Erythroblast (primary cell): ENCODE data around the gene GTF2F2.

Source experiments
- GATA1 ChIP-seq: IDR thresholded peaks from 2 replicates; pipeline ENCODE4 v1.6.1; 2011; ENCODE audit warnings: low read depth, mild to moderate bottlenecking, control low read depth, low read length, moderate library complexity
- POLR2A ChIP-seq: IDR thresholded peaks from 2 replicates; pipeline ENCODE4 v1.6.1; 2011; ENCODE audit warnings: mild to moderate bottlenecking, low read length

- TF ChIP-seq POLR2A, result no peak
- no peak for TF ChIP-seq GATA1
Measured at GRCh38 chr13:45231722-45232121, 111.4 kb downstream of the GTF2F2 start.
